Thoracic aorta (tissue), 2 donors: ENCODE measurements around the gene CHKB. TPM values are rescaled to one million over a fixed set of nuclear protein-coding genes. Genes with fewer than 3 reads are reported as not detected.

ENCODE experiments used
- ATAC-seq: fragments of 150-250 bp; one replicate; pipeline ENCODE4 v1.8.0; 2017; ENCODE audit warnings: low read depth; ENCODE audit not compliant: insufficient number of reproducible peaks, low FRiP score
- DNase-seq: peaks from one replicate; pipeline ENCODE4 v3.0.0-alpha.2; 2020; ENCODE audit warnings: low spot score
- H3K27ac ChIP-seq, 2 donors: fragments of 200-600 bp; sonication (generic); 1 replicate in 1 of 2; 2 replicates in 1 of 2; pipeline ENCODE4 v1.5.1; 2016; ENCODE audit warnings: mild to moderate bottlenecking in 2 of 2, moderate library complexity in 2 of 2
- H3K27me3 ChIP-seq: fragments of 200-600 bp; sonication (generic); replicated peaks from 2 replicates; pipeline ENCODE4 v1.6.0; 2016; ENCODE audit warnings: mild to moderate bottlenecking; ENCODE audit not compliant: insufficient read depth
- H3K36me3 ChIP-seq: fragments of 200-600 bp; sonication (generic); one replicate; pipeline ENCODE4 v1.5.1; 2016
- H3K4me1 ChIP-seq, 2 donors: fragments of 200-600 bp; sonication (generic); 1 replicate in 1 of 2; 2 replicates in 1 of 2; pipeline versions ENCODE4 v1.5.1 to v1.6.0; 2016; ENCODE audit warnings: low read depth in 2 of 2, mild to moderate bottlenecking in 1 of 2; ENCODE audit not compliant: control insufficient read depth in 1 of 2
- H3K4me3 ChIP-seq: fragments of 200-600 bp; sonication (generic); 2 replicates; pipeline ENCODE4 v1.5.1; 2016; ENCODE audit warnings: mild to moderate bottlenecking
- H3K9me3 ChIP-seq: fragments of 200-600 bp; sonication (generic); 2 replicates; pipeline ENCODE4 v1.5.1; 2016
- CTCF ChIP-seq: fragments of 200-600 bp; sonication (generic); IDR thresholded peaks from one replicate; pipeline ENCODE4 v1.5.1; 2019; ENCODE audit warnings: antibody characterized with exemption
- total RNA-seq, 2 donors: library from RNA; depleted of rRNA; stranded (reverse); fragments of >200 nt; gene quantifications; one replicate each; pipeline versions ENCODE4 v1.1.0 to v1.2.3, GENCODE V29; 2016

The CHKB gene
- total RNA-seq, 2 donors from 2014 or later: 52.6 to 78.7 TPM

GRCh38 chr22:50579752-50580151 lies 2.9 kb downstream of the CHKB start:
- TF ChIP-seq CTCF: no peak
- ATAC-seq (no peak), DNase-seq (no peak)
- no peaks in the 10 kb centered on the region for H3K36me3 ChIP-seq
- H3K4me3 ChIP-seq: no peak overlapping the region
- H3K27ac ChIP-seq: no peak overlapping the region
- H3K4me1 ChIP-seq: peaks cover 7 to 29% of the 10 kb centered on the region in 2 donors
- no peaks in the 10 kb centered on the region for H3K27me3 ChIP-seq
- no peaks in the 10 kb centered on the region for H3K9me3 ChIP-seq

- Histone ChIP-seq H3K27me3 (no peaks in the 10 kb centered on the region), H3K9me3 (no peaks in the 10 kb centered on the region), H3K4me3 (no peak overlapping the region), H3K4me1 (peaks cover 7 to 25% of the 10 kb centered on the region in 2 donors), H3K36me3 (no peaks in the 10 kb centered on the region), H3K27ac (no peak overlapping the region)
- ATAC-seq (no peak), DNase-seq (no peak)
- TF ChIP-seq CTCF: no peak
Observed at GRCh38 chr22:50578776-50579310, 3.8 kb downstream of the CHKB start.

- no peak for TF ChIP-seq CTCF
- H3K9me3 ChIP-seq: no peaks in the 10 kb centered on the region
- H3K4me3 ChIP-seq: no peak within 1 kb of the TSS
- ATAC-seq (no peak), DNase-seq (no peak)
- H3K4me1 ChIP-seq: peaks cover 3 to 19% of the 10 kb centered on the region in 2 donors
- no peak within 1 kb of the TSS for H3K27ac ChIP-seq
- H3K36me3 ChIP-seq: no peaks in the 10 kb centered on the region
- H3K27me3 ChIP-seq: no peaks in the 10 kb centered on the region
Observed at GRCh38 chr22:50577987-50578775, 4.5 kb downstream of the CHKB start, which contains the start of gene CPT1B. Gene CPT1B, minus strand, starts transcription at chr22:50578427. Its CDS starts 512 bp downstream, at chr22:50577915.

- no peaks in the 10 kb centered on the region for H3K36me3 ChIP-seq
- H3K9me3 ChIP-seq: no peaks in the 10 kb centered on the region
- no peak for ATAC-seq
- TF ChIP-seq CTCF: no peak
- H3K27me3 ChIP-seq: no peaks in the 10 kb centered on the region
- no peak for DNase-seq
- H3K4me3 ChIP-seq: no peak overlapping the region
- no peak overlapping the region for H3K27ac ChIP-seq
- peaks cover 3 to 19% of the 10 kb centered on the region in 2 donors for H3K4me1 ChIP-seq
Observed at GRCh38 chr22:50577697-50577986, 5.0 kb downstream of the CHKB start.

GRCh38 chr22:50576806-50577696 lies 5.6 kb downstream of the CHKB start:
- Histone ChIP-seq H3K9me3 (no peaks in the 10 kb centered on the region), H3K27ac (no peak overlapping the region), H3K4me1 (peaks cover 3 to 19% of the 10 kb centered on the region in 2 donors), H3K36me3 (no peaks in the 10 kb centered on the region), H3K27me3 (no peaks in the 10 kb centered on the region), H3K4me3 (no peak overlapping the region)
- ATAC-seq (no peak), DNase-seq (no peak)
- no peak for TF ChIP-seq CTCF
